H1 (cell line): ENCODE data around the gene PNCK. TPM values are rescaled to one million over a fixed set of nuclear protein-coding genes. Genes with fewer than 3 reads are reported as not detected.

Source experiments
- CTCF ChIA-PET: fragments of 300-600 bp; sonication (Branson Sonifier 250); formaldehyde crosslinking; loops from one replicate; lab custom pipeline; 2021; ENCODE audit not compliant: partially characterized antibody; lab: Charles Lee
- POLR2A ChIA-PET: fragments of 300-600 bp; sonication (Branson Sonifier 250); formaldehyde crosslinking; loops from one replicate; lab custom pipeline; 2021; ENCODE audit warnings: inconsistent platforms; ENCODE audit not compliant: partially characterized antibody; lab: Charles Lee
- DNase-seq, 2 experiments: peaks; one replicate each; pipeline versions ENCODE4 v3.0.0 to v3.0.0-alpha.2; 2010 to 2022; ENCODE audit warnings: low spot score in 2 of 2, low read depth in 1 of 2, mixed read lengths in 1 of 2
- FAIRE-seq: peaks from 2 replicates; lab custom pipeline; 2011; peaks lifted over from hg19 to GRCh38; lab: Jason Lieb, UNC
- H2AFZ ChIP-seq: 2 replicates; pipeline ENCODE4 v1.8.1; 2012; ENCODE audit warnings: low read length, inconsistent platforms
- H2AK5ac ChIP-seq: 2 replicates; pipeline ENCODE4 v1.6.1; 2013; ENCODE audit warnings: low read depth, low read length
- H2BK120ac ChIP-seq: replicated peaks from 2 replicates; pipeline ENCODE3; 2013; ENCODE audit warnings: low read depth, low read length, inconsistent platforms
- H2BK12ac ChIP-seq: 2 replicates; pipeline ENCODE4 v1.6.1; 2013; ENCODE audit warnings: low read depth, low read length
- H2BK15ac ChIP-seq: 2 replicates; pipeline ENCODE4 v1.6.1; 2013; ENCODE audit warnings: low read length
- H2BK20ac ChIP-seq: 2 replicates; pipeline ENCODE4 v1.6.1; 2013; ENCODE audit warnings: low read length
- H2BK5ac ChIP-seq: 2 replicates; pipeline ENCODE4 v1.6.1; 2013; ENCODE audit warnings: low read depth, low read length
- H3K14ac ChIP-seq: 2 replicates; pipeline ENCODE4 v1.6.1; 2013; ENCODE audit warnings: inconsistent platforms; ENCODE audit not compliant: insufficient read length
- H3K18ac ChIP-seq: 2 replicates; pipeline ENCODE4 v1.6.1; 2013; ENCODE audit warnings: low read length; ENCODE audit errors: extremely low read depth
- H3K23ac ChIP-seq: 2 replicates; pipeline ENCODE4 v1.6.1; 2013; ENCODE audit warnings: inconsistent platforms; ENCODE audit not compliant: insufficient read length
- H3K23me2 ChIP-seq: 2 replicates; pipeline ENCODE4 v1.6.1; 2013; ENCODE audit warnings: low read depth, low read length
- H3K27ac ChIP-seq: 2 replicates; pipeline ENCODE4 v1.6.1; 2011; ENCODE audit warnings: low read depth, low read length, inconsistent platforms
- H3K27me3 ChIP-seq, 4 experiments: replicated peaks in 1 of 4; 1 replicate in 1 of 4; 2 replicates in 3 of 4; pipeline versions ENCODE4 v1.6.1 to v1.8.1; 2011 to 2013; ENCODE audit warnings: low read length in 3 of 4, mild to moderate bottlenecking in 3 of 4, inconsistent platforms in 2 of 4, mixed read lengths in 2 of 4, moderate library complexity in 1 of 4; ENCODE audit not compliant: control insufficient read depth in 3 of 4, insufficient read depth in 3 of 4; ENCODE audit errors: extremely low read depth in 1 of 4
- H3K36me3 ChIP-seq, 4 experiments: 2 replicates each; pipeline versions ENCODE4 v1.6.1 to v1.8.1; 2011 to 2013; ENCODE audit warnings: mild to moderate bottlenecking in 4 of 4, low read length in 3 of 4, moderate library complexity in 2 of 4, control low read depth in 1 of 4, inconsistent platforms in 1 of 4; ENCODE audit not compliant: insufficient read depth in 4 of 4, control insufficient read depth in 2 of 4
- H3K4ac ChIP-seq: replicated peaks from 2 replicates; pipeline ENCODE3; 2013; ENCODE audit warnings: low read length, low read depth, mixed read lengths, inconsistent platforms; ENCODE audit not compliant: insufficient read length
- H3K4me1 ChIP-seq, 4 experiments: replicated peaks in 1 of 4; 1 replicate in 1 of 4; 2 replicates in 3 of 4; pipeline versions ENCODE4 v1.6.1 to v1.8.1; 2011 to 2013; ENCODE audit warnings: low read length in 3 of 4, inconsistent platforms in 2 of 4, mixed read lengths in 1 of 4; ENCODE audit not compliant: insufficient read depth in 4 of 4, control insufficient read depth in 3 of 4
- H3K4me2 ChIP-seq, 2 experiments: 2 replicates each; pipeline versions ENCODE4 v1.6.1 to v1.8.1; 2011 to 2013; ENCODE audit warnings: low read depth in 2 of 2, low read length in 2 of 2, control low read depth in 1 of 2, inconsistent platforms in 1 of 2, mild to moderate bottlenecking in 1 of 2; ENCODE audit not compliant: insufficient read depth in 1 of 2
- H3K4me3 ChIP-seq, 4 experiments: fragments of 200-600, 300-600 bp in 1 of 4; sonication (generic), shearing (Covaris generic), sonication (Bioruptor Twin) in 1 of 4; 2 replicates each; pipeline versions ENCODE4 v1.5.1 to v1.8.1; 2011 to 2016; ENCODE audit warnings: low read length in 4 of 4, low read depth in 3 of 4, control low read depth in 2 of 4, inconsistent platforms in 2 of 4, mild to moderate bottlenecking in 2 of 4, mixed read lengths in 1 of 4, moderate library complexity in 1 of 4; ENCODE audit not compliant: insufficient read depth in 2 of 4; ENCODE audit errors: extremely low read depth in 1 of 4
- H3K56ac ChIP-seq: replicated peaks from 2 replicates; pipeline ENCODE3; 2013; ENCODE audit warnings: low read depth, mild to moderate bottlenecking, mixed read lengths, low read length, inconsistent platforms; ENCODE audit not compliant: insufficient read length
- H3K79me1 ChIP-seq: 2 replicates; pipeline ENCODE4 v1.6.1; 2013; ENCODE audit warnings: low read depth, low read length, control low read depth
- H3K79me2 ChIP-seq, 2 experiments: 2 replicates each; pipeline versions ENCODE4 v1.6.1 to v1.8.1; 2012 to 2013; ENCODE audit warnings: low read length in 2 of 2, mild to moderate bottlenecking in 2 of 2, inconsistent platforms in 1 of 2; ENCODE audit not compliant: insufficient read depth in 2 of 2, control insufficient read depth in 1 of 2
- H3K9ac ChIP-seq, 4 experiments: replicated peaks in 1 of 4; 1 replicate in 1 of 4; 2 replicates in 3 of 4; pipeline versions ENCODE4 v1.6.1 to v1.8.1; 2011 to 2013; ENCODE audit warnings: low read depth in 3 of 4, low read length in 3 of 4, control low read depth in 2 of 4, mild to moderate bottlenecking in 2 of 4, moderate library complexity in 2 of 4, inconsistent platforms in 1 of 4; ENCODE audit errors: extremely low read depth in 1 of 4
- H3K9me3 ChIP-seq, 2 experiments: 2 replicates each; pipeline versions ENCODE4 v1.6.1 to v1.8.1; 2012 to 2013; ENCODE audit warnings: mild to moderate bottlenecking in 2 of 2, moderate library complexity in 2 of 2, control low read depth in 1 of 2, inconsistent platforms in 1 of 2, low read depth in 1 of 2, low read length in 1 of 2, mixed read lengths in 1 of 2; ENCODE audit not compliant: insufficient read depth in 2 of 2
- H4K20me1 ChIP-seq, 2 experiments: replicated peaks in 1 of 2; 2 replicates each; pipeline versions ENCODE3 to v1.8.1; 2011 to 2013; ENCODE audit warnings: inconsistent platforms in 2 of 2, low read length in 2 of 2, mild to moderate bottlenecking in 1 of 2; ENCODE audit not compliant: insufficient read depth in 2 of 2, control insufficient read depth in 1 of 2
- H4K5ac ChIP-seq: 2 replicates; pipeline ENCODE4 v1.6.1; 2013; ENCODE audit warnings: low read length, low read depth, mixed read lengths, inconsistent platforms; ENCODE audit not compliant: insufficient read length
- H4K8ac ChIP-seq: 2 replicates; pipeline ENCODE4 v1.8.0; 2013; ENCODE audit warnings: mild to moderate bottlenecking, moderate library complexity, low read length, inconsistent platforms; ENCODE audit not compliant: insufficient read depth; ENCODE audit errors: extremely low read depth
- H4K91ac ChIP-seq: replicated peaks from 2 replicates; pipeline ENCODE3; 2013; ENCODE audit warnings: low read length, mixed read lengths, inconsistent platforms; ENCODE audit not compliant: insufficient read length
- CBX8 ChIP-seq: fragments of 300-800, 300-1000 bp; sonication (generic); IDR thresholded peaks from 2 replicates; pipeline ENCODE4 v1.7.1; 2016; ENCODE audit warnings: low read depth, low read length, borderline replicate concordance
- EP300 ChIP-seq, 2 experiments: IDR thresholded peaks; 1 replicate in 1 of 2; 2 replicates in 1 of 2; pipeline ENCODE4 v1.6.1; 2011 to 2012; ENCODE audit warnings: low read depth in 2 of 2, low read length in 2 of 2, mild to moderate bottlenecking in 2 of 2, borderline replicate concordance in 1 of 2, inconsistent platforms in 1 of 2, moderate library complexity in 1 of 2
- KDM1A ChIP-seq: fragments of 200-600, 300-600 bp; sonication (generic); IDR thresholded peaks from 2 replicates; pipeline ENCODE4 v1.7.1; 2016; ENCODE audit warnings: mild to moderate bottlenecking, low read length, borderline replicate concordance
- POLR2A ChIP-seq, 2 experiments: IDR thresholded peaks; 1 replicate in 1 of 2; 2 replicates in 1 of 2; pipeline ENCODE4 v1.6.1; 2011; ENCODE audit warnings: low read depth in 2 of 2, low read length in 2 of 2, mild to moderate bottlenecking in 2 of 2; ENCODE audit errors: control extremely low read depth in 1 of 2
- SP4 ChIP-seq: IDR thresholded peaks from 2 replicates; pipeline ENCODE4 v1.6.1; 2012; ENCODE audit warnings: low read length, inconsistent platforms
- SUZ12 ChIP-seq: fragments of 200-600 bp; sonication (generic); IDR thresholded peaks from 2 replicates; pipeline ENCODE4 v1.6.1; 2012; ENCODE audit warnings: mild to moderate bottlenecking, inconsistent platforms, low read length, moderate library complexity, mixed read lengths
- TAF1 ChIP-seq: IDR thresholded peaks from 2 replicates; pipeline ENCODE4 v1.6.1; 2011; ENCODE audit warnings: mild to moderate bottlenecking, low read depth, low read length
- TEAD4 ChIP-seq: IDR thresholded peaks from 2 replicates; pipeline ENCODE4 v1.6.1; 2012; ENCODE audit warnings: low read depth, low read length, inconsistent platforms, mixed read lengths
- WGBS, 2 experiments: shearing (Covaris generic) in 1 of 2; methylation state at CpG; one replicate each; pipeline versions ENCODE4 v1.1.6 to v1.1.7; 2013 to 2015; ENCODE audit warnings: low lambda C conversion rate in 2 of 2, mixed read lengths in 2 of 2, inconsistent platforms in 1 of 2, low coverage in 1 of 2, missing lambda C conversion rate in 1 of 2; ENCODE audit not compliant: insufficient replicate concordance in 2 of 2, insufficient coverage in 1 of 2, insufficient read length in 1 of 2; ENCODE audit errors: extremely low coverage in 1 of 2, missing lambda C conversion rate in 1 of 2; 5-methylcytosine and 5-hydroxymethylcytosine counted together
- polyA plus RNA-seq, 7 experiments: library from polyadenylated mRNA; depleted of rRNA in 3 of 7; stranded (reverse) in 5 of 7; unstranded in 2 of 7; fragments of >200 nt in 5 of 7; fragments of 200-250 nt in 2 of 7; gene quantifications; 1 replicate in 5 of 7; 2 replicates in 1 of 7; 4 replicates in 1 of 7; pipeline versions ENCODE4 v1.2.1 to v1.2.3, GENCODE V29; 2011 to 2013; ENCODE audit warnings: missing spikeins in 2 of 7, mixed read lengths in 2 of 7
- total RNA-seq: library from RNA; stranded (reverse); fragmentation: NEBNext Ultra II Directional; extraction: Animal tissue kit (Norgen Biotek cat#: 25700); gene quantifications from 2 replicates; pipeline ENCODE4 v1.2.1, GENCODE V29; 2021
- TF ChIP-seq, protein P1 (sequence below), 3 experiments: IDR thresholded peaks; 1 replicate in 2 of 3; 2 replicates in 1 of 3; pipeline versions ENCODE4 v1.5.1 to v1.6.1; 2011; ENCODE audit warnings: low read length in 3 of 3, mild to moderate bottlenecking in 3 of 3, inconsistent platforms in 2 of 3, low read depth in 1 of 3, moderate library complexity in 1 of 3; ENCODE audit not compliant: insufficient read depth in 1 of 3; ENCODE audit errors: control extremely low read depth in 1 of 3
- TF ChIP-seq, protein P2 (sequence below): IDR thresholded peaks from 2 replicates; pipeline ENCODE4 v1.6.1; 2011; ENCODE audit warnings: low read depth, mild to moderate bottlenecking, low read length; ENCODE audit not compliant: insufficient read depth
- TF ChIP-seq, protein P3 (sequence below): IDR thresholded peaks from 2 replicates; pipeline ENCODE4 v1.6.1; 2012; ENCODE audit warnings: inconsistent platforms

The PNCK gene
- total and polyA plus RNA-seq, 2 of the 8 experiments (the other 6 are each of a cell fraction or from before 2014, with no cell fraction given), result 6.2 to 6.3 TPM

DNA sequence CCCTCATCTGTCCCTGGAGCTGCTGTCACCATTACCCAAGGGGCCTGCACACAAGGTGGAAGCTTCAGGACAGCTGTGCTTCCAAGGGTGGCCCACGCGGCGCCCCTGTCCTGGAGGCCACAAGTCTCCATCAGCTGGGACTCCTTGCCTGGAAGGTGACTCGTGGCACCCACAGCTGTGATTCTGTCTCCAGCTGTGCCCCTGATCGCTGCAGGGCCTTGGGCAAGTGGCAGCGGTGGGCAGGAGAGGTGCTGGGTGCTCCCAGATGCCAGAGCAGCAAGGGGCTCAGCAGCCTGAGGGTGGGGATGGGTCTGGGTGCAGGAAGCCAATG, 35.6 kb downstream of the PNCK start:
- Histone ChIP-seq H4K5ac (no peak overlapping the region), H4K20me1 (peaks cover 0 to 3% of the 10 kb centered on the region in 2 experiments), H3K23ac (no peak overlapping the region), H3K4me2 (no peak overlapping the region), H3K14ac (no peak overlapping the region), H4K8ac (no peak overlapping the region), H3K27ac (no peak overlapping the region), H4K91ac (no peak overlapping the region), H2BK15ac (no peak overlapping the region), H3K79me1 (no peaks in the 10 kb centered on the region), H3K4me1 (peaks cover 0 to 12% (median 6%) of the 10 kb centered on the region in 4 experiments; a peak in 5 of 7 replicates), H2AFZ (no peak overlapping the region), H2BK5ac (no peak overlapping the region), H3K27me3 (peaks cover 11 to 25% (median 24%) of the 10 kb centered on the region in 4 experiments), H3K79me2 (no peaks in the 10 kb centered on the region), H3K4me3 (no peak overlapping the region), H3K36me3 (no peaks in the 10 kb centered on the region), H3K4ac (no peak overlapping the region), H3K23me2 (peaks cover 3% of the 10 kb centered on the region; the same call in 1 of the 2 replicates), H3K18ac (no peak overlapping the region), H2BK20ac (no peak overlapping the region), H2BK12ac (no peak overlapping the region), H3K9me3 (no peaks in the 10 kb centered on the region; a peak in 1 of 4 replicates), H3K9ac (no peak overlapping the region), H3K56ac (no peak overlapping the region), H2AK5ac (no peak overlapping the region), H2BK120ac (no peak overlapping the region)
- ChIA-PET POLR2A (interaction anchor here (1.5 kb wide), 1 partner anchor 14 kb away, joined by 3 read pairs; no protein-coding TSS in a partner anchor), CTCF (interaction anchor here (0.9 to 21.6 kb wide), 4 partner anchors 11 to 99 kb away, joined by 3 to 408 read pairs (median 4); partner anchors contain the start of gene DUSP9)
- WGBS, 2 experiments, result 100% methylated on average over 2 of the region's 6 CpGs; no CpG with 5 or more reads in 1 of the 2 experiments
- no peak for FAIRE-seq
- DNase-seq, result no peak
- TF ChIP-seq, protein P1, sequence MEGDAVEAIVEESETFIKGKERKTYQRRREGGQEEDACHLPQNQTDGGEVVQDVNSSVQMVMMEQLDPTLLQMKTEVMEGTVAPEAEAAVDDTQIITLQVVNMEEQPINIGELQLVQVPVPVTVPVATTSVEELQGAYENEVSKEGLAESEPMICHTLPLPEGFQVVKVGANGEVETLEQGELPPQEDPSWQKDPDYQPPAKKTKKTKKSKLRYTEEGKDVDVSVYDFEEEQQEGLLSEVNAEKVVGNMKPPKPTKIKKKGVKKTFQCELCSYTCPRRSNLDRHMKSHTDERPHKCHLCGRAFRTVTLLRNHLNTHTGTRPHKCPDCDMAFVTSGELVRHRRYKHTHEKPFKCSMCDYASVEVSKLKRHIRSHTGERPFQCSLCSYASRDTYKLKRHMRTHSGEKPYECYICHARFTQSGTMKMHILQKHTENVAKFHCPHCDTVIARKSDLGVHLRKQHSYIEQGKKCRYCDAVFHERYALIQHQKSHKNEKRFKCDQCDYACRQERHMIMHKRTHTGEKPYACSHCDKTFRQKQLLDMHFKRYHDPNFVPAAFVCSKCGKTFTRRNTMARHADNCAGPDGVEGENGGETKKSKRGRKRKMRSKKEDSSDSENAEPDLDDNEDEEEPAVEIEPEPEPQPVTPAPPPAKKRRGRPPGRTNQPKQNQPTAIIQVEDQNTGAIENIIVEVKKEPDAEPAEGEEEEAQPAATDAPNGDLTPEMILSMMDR (IDR thresholded peaks at IDR 0.05; ENCODE audit: control extremely low read depth in 1 of 3, insufficient read depth in 1 of 3, low read depth in 1 of 3, low read length in 3 of 3), result no peak
- no peak for TF ChIP-seq POLR2A (IDR thresholded peaks at IDR 0.05; ENCODE audit: control extremely low read depth in 1 of 2, low read depth in 2 of 2, low read length in 2 of 2)
- no peak for TF ChIP-seq TAF1
- TF ChIP-seq, protein P2, sequence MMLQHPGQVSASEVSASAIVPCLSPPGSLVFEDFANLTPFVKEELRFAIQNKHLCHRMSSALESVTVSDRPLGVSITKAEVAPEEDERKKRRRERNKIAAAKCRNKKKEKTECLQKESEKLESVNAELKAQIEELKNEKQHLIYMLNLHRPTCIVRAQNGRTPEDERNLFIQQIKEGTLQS, result no peak
- no peak for TF ChIP-seq SUZ12
- no peak for TF ChIP-seq EP300 (IDR thresholded peaks at IDR 0.05; ENCODE audit: borderline replicate concordance in 1 of 2, low read depth in 2 of 2, low read length in 2 of 2)
- no peak for TF ChIP-seq TEAD4
- TF ChIP-seq KDM1A, result no peak
- TF ChIP-seq, protein P3, sequence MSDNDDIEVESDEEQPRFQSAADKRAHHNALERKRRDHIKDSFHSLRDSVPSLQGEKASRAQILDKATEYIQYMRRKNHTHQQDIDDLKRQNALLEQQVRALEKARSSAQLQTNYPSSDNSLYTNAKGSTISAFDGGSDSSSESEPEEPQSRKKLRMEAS, result no peak
- no peak for TF ChIP-seq CBX8
- TF ChIP-seq SP4, result no peak
